ENCODE data around the gene ANKRD10. TPM values are rescaled to one million over a fixed set of nuclear protein-coding genes. Genes with fewer than 3 reads are reported as not detected.

ANKRD10 gene
- total RNA-seq, 2 experiments from 2014 or later: 75.5 to 83.8 TPM

GRCh38 chr13:110888390-110888789 is 26.5 kb downstream of the ANKRD10 start:
- ChIA-PET CTCF (no interaction called here), POLR2A (no interaction called here)
- Mint-ChIP-seq H3K36me3 (ENCODE audit: low read depth) (peaks cover 18% of the 10 kb centered on the region), H3K27ac (no peak overlapping the region), H3K4me1 (ENCODE audit: low read depth) (no peaks in the 10 kb centered on the region), H3K9me3 (no peaks in the 10 kb centered on the region), H3K27me3 (no peaks in the 10 kb centered on the region), H3K4me3 (no peak overlapping the region)
- Histone ChIP-seq H3K27ac (ENCODE audit: low read depth in 1 of 2, low read length in 2 of 2) (no peak overlapping the region), H3K9me3 (ENCODE audit: control insufficient read depth in 1 of 2, insufficient read depth in 1 of 2, low read length in 2 of 2) (no peaks in the 10 kb centered on the region), H3K4me3 (ENCODE audit: low read length) (no peak overlapping the region), H3K36me3 (ENCODE audit: insufficient read depth, low read length) (peaks cover 13% of the 10 kb centered on the region), H3K27me3 (ENCODE audit: control insufficient read depth in 1 of 2, insufficient read depth in 2 of 2, low read length in 2 of 2) (no peaks in the 10 kb centered on the region), H3K4me1 (ENCODE audit: insufficient read depth, low read length) (no peaks in the 10 kb centered on the region)
- intact Hi-C loops (cut with DNase I, micrococcal nuclease): no loop called here
- ATAC-seq (ENCODE audit: poor library complexity) (no peak), DNase-seq (no peak)
- no peak for TF ChIP-seq CTCF (IDR thresholded peaks at IDR 0.05)

- Histone ChIP-seq H3K4me1 (ENCODE audit: insufficient read depth, low read length) (no peaks in the 10 kb centered on the region), H3K4me3 (ENCODE audit: low read length) (no peak overlapping the region), H3K36me3 (ENCODE audit: insufficient read depth, low read length) (peaks cover 7% of the 10 kb centered on the region), H3K27ac (ENCODE audit: low read depth in 1 of 2, low read length in 2 of 2) (no peak overlapping the region), H3K9me3 (ENCODE audit: control insufficient read depth in 1 of 2, insufficient read depth in 1 of 2, low read length in 2 of 2) (no peaks in the 10 kb centered on the region), H3K27me3 (ENCODE audit: control insufficient read depth in 1 of 2, insufficient read depth in 2 of 2, low read length in 2 of 2) (no peaks in the 10 kb centered on the region)
- DNase-seq (no peak), ATAC-seq (ENCODE audit: poor library complexity) (no peak)
- Mint-ChIP-seq H3K27me3 (no peaks in the 10 kb centered on the region), H3K36me3 (ENCODE audit: low read depth) (peaks cover 11% of the 10 kb centered on the region), H3K9me3 (no peaks in the 10 kb centered on the region), H3K4me3 (no peak overlapping the region), H3K27ac (no peak overlapping the region), H3K4me1 (ENCODE audit: low read depth) (no peaks in the 10 kb centered on the region)
- intact Hi-C loops (cut with DNase I, micrococcal nuclease): no loop called here
- POLR2A ChIA-PET: no interaction called here
- CTCF ChIA-PET: no interaction called here
- TF ChIP-seq CTCF (IDR thresholded peaks at IDR 0.05): no peak
Observed at GRCh38 chr13:110887597-110888333, 27.1 kb downstream of the ANKRD10 start.

DNA sequence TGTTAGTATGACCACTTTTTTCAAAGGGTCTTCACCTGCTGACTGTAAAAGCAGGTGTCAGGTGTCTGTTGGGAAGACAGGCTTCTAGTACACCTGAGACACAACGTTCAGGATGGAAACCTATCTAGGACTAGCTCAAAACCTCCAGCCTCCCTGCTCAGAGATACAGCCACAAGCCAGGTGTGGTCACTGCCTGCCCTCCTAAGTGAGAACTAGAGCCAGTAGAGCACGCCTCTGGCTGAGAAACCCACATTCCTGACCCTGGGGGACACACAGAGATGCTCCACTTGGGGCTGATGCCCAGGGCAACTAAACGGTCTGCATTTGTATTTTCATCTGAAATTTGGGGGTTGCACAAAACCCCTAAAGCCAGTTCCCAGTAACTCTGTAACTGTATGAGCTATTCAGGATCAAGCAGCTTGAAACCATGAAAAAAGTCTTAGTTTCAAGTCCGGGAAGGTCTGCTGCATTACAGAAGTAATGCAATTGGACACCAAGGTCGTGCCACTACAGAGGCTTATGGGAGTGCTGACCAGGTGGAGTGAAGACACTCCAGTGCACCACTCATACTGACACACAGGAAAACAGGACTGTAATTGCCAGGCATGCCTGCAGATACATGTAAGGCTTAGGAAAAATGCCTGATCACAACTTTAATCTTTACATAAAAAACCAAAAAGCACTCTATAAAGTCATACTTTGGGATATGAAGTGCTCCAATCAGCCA is 27.8 kb downstream of the ANKRD10 start:
- POLR2A ChIA-PET: no interaction called here
- no peak for ATAC-seq (ENCODE audit: poor library complexity)
- CTCF ChIA-PET: no interaction called here
- Mint-ChIP-seq H3K27me3 (no peaks in the 10 kb centered on the region), H3K4me1 (ENCODE audit: low read depth) (no peaks in the 10 kb centered on the region), H3K36me3 (ENCODE audit: low read depth) (peaks cover 6% of the 10 kb centered on the region), H3K27ac (no peak overlapping the region), H3K9me3 (no peaks in the 10 kb centered on the region), H3K4me3 (no peak overlapping the region)
- Histone ChIP-seq H3K27ac (ENCODE audit: low read depth in 1 of 2, low read length in 2 of 2) (no peak overlapping the region), H3K36me3 (ENCODE audit: insufficient read depth, low read length) (peaks cover 3% of the 10 kb centered on the region), H3K27me3 (ENCODE audit: control insufficient read depth in 1 of 2, insufficient read depth in 2 of 2, low read length in 2 of 2) (no peaks in the 10 kb centered on the region), H3K9me3 (ENCODE audit: control insufficient read depth in 1 of 2, insufficient read depth in 1 of 2, low read length in 2 of 2) (no peaks in the 10 kb centered on the region), H3K4me1 (ENCODE audit: insufficient read depth, low read length) (no peaks in the 10 kb centered on the region), H3K4me3 (ENCODE audit: low read length) (no peak overlapping the region)
- intact Hi-C loops (cut with DNase I, micrococcal nuclease): no loop called here
- no peak for TF ChIP-seq CTCF (IDR thresholded peaks at IDR 0.05)
- DNase-seq: no peak

Measured in CD4-positive, alpha-beta T cell (primary cell).